Left colon (tissue), 2 donors: ENCODE data around the gene NDUFAF4. TPM values are rescaled to one million over a fixed set of nuclear protein-coding genes. Genes with fewer than 3 reads are reported as not detected.

ENCODE experiments used
- ATAC-seq: fragments of 200-7000 bp; cut with Tn5 transposase; one replicate; pipeline ENCODE4 v1.9.1; 2020; ENCODE audit warnings: mild to moderate bottlenecking, moderate library complexity
- DNase-seq, 2 donors: peaks; one replicate each; pipeline ENCODE4 v3.0.0-alpha.2; 2020
- intact Hi-C, 2 donors: fragments of 100-400 bp; cut with DNase I in 1 of 2; cut with micrococcal nuclease in 1 of 2; formaldehyde crosslinking; loops; one replicate each; pipeline versions ENCODE4 v1.11.2 to v1.14.0; 2022; cut with DNase I, micrococcal nuclease
- total RNA-seq, 2 donors: library from RNA; stranded (reverse); fragmentation: NEBNext Ultra II Directional; extraction: Animal tissue kit (Norgen Biotek cat#: 25700); gene quantifications; one replicate each; pipeline ENCODE4 v1.2.1, GENCODE V29; 2021
- donor health status: DM: no; HTN: no; CAD: no.
- donor health status: DM: yes; HTN: yes; CAD: no.

Gene NDUFAF4
- total RNA-seq, 2 donors from 2014 or later = 41.3 to 43.3 TPM

- DNase-seq (no peak), ATAC-seq (no peak)
- intact Hi-C loops = no loop called here
These were observed 45.8 kb downstream of the NDUFAF4 start for GRCh38 chr6:96851858-96852257.

GRCh38 chr6:96849615-96850014, 48.1 kb downstream of the NDUFAF4 start:
- DNase-seq = no peak
- intact Hi-C loops = no loop called here
- ATAC-seq = no peak

- intact Hi-C loops = no loop called here
- ATAC-seq = no peak
- no peak for DNase-seq
These were observed 53.2 kb downstream of the NDUFAF4 start for GRCh38 chr6:96844530-96844929.

GRCh38 chr6:96841345-96841744, 56.3 kb downstream of the NDUFAF4 start:
- no peak for ATAC-seq
- no peak for DNase-seq
- intact Hi-C loops = no loop called here

Other genes with a start within 250 kb of the NDUFAF4 start
- gene GPR63, start 60.4 kb downstream of the NDUFAF4 start, total RNA-seq = 1 to 10 TPM; 1.1 to 1.8 TPM
- 1 to 10 TPM; 2.7 to 3.0 TPM for gene KLHL32, start 26.8 kb upstream of the NDUFAF4 start, total RNA-seq